Measurements from ENCODE around the gene BAIAP3. TPM values are rescaled to one million over a fixed set of nuclear protein-coding genes. Genes with fewer than 3 reads are reported as not detected.

The BAIAP3 gene
- total and polyA plus RNA-seq, 2 of the 4 experiments (the other 2 are of a cell fraction): 0.36 to 0.65 TPM

DNA sequence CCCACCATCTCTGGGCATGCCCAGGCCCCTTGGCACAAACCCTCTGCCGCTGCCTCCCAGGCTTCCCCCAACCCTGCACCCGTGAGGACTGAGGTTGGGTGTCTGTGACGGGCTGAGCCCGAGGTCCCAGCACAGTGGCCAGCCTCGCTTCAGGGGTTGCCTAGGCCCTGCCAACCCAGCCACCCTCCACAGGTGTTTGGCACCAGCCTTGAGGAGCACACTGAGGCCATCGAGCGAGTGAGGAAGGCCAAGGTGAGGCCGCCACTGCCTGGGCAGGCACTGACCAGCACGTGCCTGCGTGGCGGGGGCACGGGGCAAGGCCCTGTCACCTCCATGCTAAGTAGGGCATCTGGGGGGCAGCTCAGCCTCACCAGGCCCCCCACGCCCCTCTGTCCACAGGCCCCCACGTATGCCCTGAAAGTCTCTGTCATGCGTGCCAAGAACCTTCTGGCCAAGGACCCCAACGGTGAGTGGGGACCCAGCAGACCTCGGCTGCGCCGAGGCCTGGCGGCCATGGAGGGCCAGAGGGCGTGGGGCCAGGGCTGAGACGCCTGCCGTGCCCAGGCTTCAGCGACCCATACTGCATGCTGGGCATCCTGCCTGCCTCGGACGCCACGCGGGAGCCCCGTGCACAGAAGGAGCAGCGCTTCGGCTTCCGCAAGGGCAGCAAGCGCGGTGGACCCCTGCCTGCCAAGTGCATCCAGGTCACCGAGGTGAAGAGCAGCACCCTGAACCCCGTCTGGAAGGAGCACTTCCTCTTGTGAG lies 7.5 kb downstream of the BAIAP3 start:
- Histone ChIP-seq H3K9me1 (ENCODE audit: insufficient read depth, low read length) (no peaks in the 10 kb centered on the region), H3K27ac (ENCODE audit: insufficient read depth, low read length) (no peak overlapping the region), H2BK120ac (ENCODE audit: low read depth, low read length) (no peak overlapping the region), H3K4me1 (ENCODE audit: control insufficient read depth, insufficient read depth, low read length) (0 out of 2 replicates have a peak, but pooled peaks cover 2% of the 10 kb centered on the region), H3K4me2 (ENCODE audit: low read depth, low read length) (no peak overlapping the region), H3K9ac (ENCODE audit: low read depth, low read length) (no peak overlapping the region), H3K27me3 (ENCODE audit: control insufficient read depth, insufficient read depth, low read length) (peaks cover 11% of the 10 kb centered on the region; the same call in 1 of the 2 replicates), H3K4me3 (ENCODE audit: insufficient read depth, low read depth, low read length) (no peak overlapping the region), H3K79me1 (ENCODE audit: low read depth in 1 of 2, low read length in 2 of 2) (no peaks in the 10 kb centered on the region), H2AFZ (replicated peaks; ENCODE audit: low read length, poor library complexity) (no peak overlapping the region), H3K36me3 (ENCODE audit: control insufficient read depth, insufficient read depth, low read length) (no peaks in the 10 kb centered on the region), H4K8ac (ENCODE audit: low read depth in 2 of 2, low read length in 2 of 2) (no peak overlapping the region), H3K23ac (ENCODE audit: low read depth, low read length) (no peak overlapping the region), H2AK9ac (replicated peaks; ENCODE audit: low read depth, low read length, poor library complexity) (peak overlapping the region; percentile 16), H4K20me1 (ENCODE audit: insufficient read depth, low read length) (no peaks in the 10 kb centered on the region; the same call in 1 of the 2 replicates), H2BK15ac (ENCODE audit: low read depth, low read length) (no peak overlapping the region), H3K9me3 (ENCODE audit: control insufficient read depth, insufficient read depth, low read length) (no peaks in the 10 kb centered on the region), H2AK5ac (ENCODE audit: low read depth, low read length) (no peak overlapping the region), H4K5ac (ENCODE audit: low read depth, low read length) (no peak overlapping the region), H3K4ac (ENCODE audit: low read depth, low read length) (no peak overlapping the region), H3K18ac (ENCODE audit: low read depth, low read length) (no peak overlapping the region), H2BK20ac (ENCODE audit: low read depth, low read length) (no peak overlapping the region), H3K14ac (replicated peaks; ENCODE audit: low read depth, low read length) (no peak overlapping the region), H4K91ac (ENCODE audit: insufficient read depth, low read depth, low read length) (no peak overlapping the region), H2BK5ac (ENCODE audit: low read depth, low read length, poor library complexity, severe bottlenecking) (no peak overlapping the region), H3K56ac (ENCODE audit: extremely low read depth, insufficient read depth, low read length) (no peak overlapping the region)
- dilution Hi-C loops (cut with HindIII; ENCODE audit: low sequenced_read_pairs, unreplicated experiment): no loop called here
- ATAC-seq (ENCODE audit: low read depth) (no peak), DNase-seq (no peak)
- CTCF ChIA-PET: no interaction called here
- intact Hi-C loops (cut with micrococcal nuclease): no loop called here
- POLR2A ChIA-PET (ENCODE audit: unreplicated experiment): no interaction called here
- 86% methylated on average over 28 of the region's 36 CpGs; no CpG with 5 or more reads in 1 of the 2 experiments for WGBS, 2 experiments (ENCODE audit: extremely low coverage in 2 of 2, insufficient read length in 1 of 2)
- in situ Hi-C loops (cut with MboI; ENCODE audit: low sequenced_read_pairs): no loop called here
- no peak for TF ChIP-seq RFX5 (IDR thresholded peaks at IDR 0.05; ENCODE audit: low read depth, low read length)
- no peak for TF ChIP-seq ELK1 (IDR thresholded peaks at IDR 0.05; ENCODE audit: borderline replicate concordance, low read depth, low read length)
- TF ChIP-seq RCOR1 (IDR thresholded peaks at IDR 0.05; ENCODE audit: insufficient replicate concordance, low read length): no peak
- no peak for TF ChIP-seq CHD1 (IDR thresholded peaks at IDR 0.05; ENCODE audit: low read depth, low read length)
- TF ChIP-seq BHLHE40 (IDR thresholded peaks at IDR 0.05; ENCODE audit: low read depth, low read length): no peak
- TF ChIP-seq CEBPB (IDR thresholded peaks at IDR 0.05; ENCODE audit: low read depth, low read length): no peak
- BruUV-seq (replicated peaks): no TSS peak

Measured in IMR-90 (cell line).